Left renal pelvis (tissue), 4 donors: ENCODE measurements around the gene SYMPK. TPM values are rescaled to one million over a fixed set of nuclear protein-coding genes. Genes with fewer than 3 reads are reported as not detected.

Experiments used
- DNase-seq, 4 donors: peaks; one replicate each; pipeline ENCODE4 v3.0.0-alpha.2; 2013; ENCODE audit warnings: low read depth in 4 of 4, low spot score in 3 of 4
- polyA plus RNA-seq, 4 donors: library from polyadenylated mRNA; unstranded; fragments of 120-200 nt; gene quantifications; one replicate each; pipeline ENCODE4 v1.2.1, GENCODE V29; 2013; ENCODE audit not compliant: insufficient read length in 4 of 4

The SYMPK gene
- polyA plus RNA-seq, 4 donors, result 43.0 to 81.4 (median 55.5) TPM

- DNase-seq, result no peak
Observed at GRCh38 chr19:45827459-45828093, 35.4 kb downstream of the SYMPK start.

- DNase-seq, result no peak
Observed at GRCh38 chr19:45826934-45827333, 36.0 kb downstream of the SYMPK start.

- no peak for DNase-seq
Observed at GRCh38 chr19:45825917-45826893, 36.7 kb downstream of the SYMPK start.

- no peak for DNase-seq
Observed at GRCh38 chr19:45825263-45825605, 37.7 kb downstream of the SYMPK start.

GRCh38 chr19:45824531-45825262, 38.2 kb downstream of the SYMPK start:
- no peak for DNase-seq

GRCh38 chr19:45824041-45824471, 38.9 kb downstream of the SYMPK start:
- no peak for DNase-seq

- no peak for DNase-seq
Observed at GRCh38 chr19:45823182-45823581, 39.8 kb downstream of the SYMPK start.

- DNase-seq, result no peak
Observed at GRCh38 chr19:45822716-45823115, 40.2 kb downstream of the SYMPK start.

- DNase-seq, result no peak
Observed at GRCh38 chr19:45821570-45821969, 41.4 kb downstream of the SYMPK start.

GRCh38 chr19:45821103-45821521, 41.8 kb downstream of the SYMPK start:
- DNase-seq, result no peak

GRCh38 chr19:45820413-45821102, 42.4 kb downstream of the SYMPK start:
- DNase-seq, result no peak

- no peak for DNase-seq
Observed at GRCh38 chr19:45819769-45820168, 43.2 kb downstream of the SYMPK start.

GRCh38 chr19:45817725-45818301, 45.1 kb downstream of the SYMPK start:
- DNase-seq, result no peak

GRCh38 chr19:45817010-45817724, 45.8 kb downstream of the SYMPK start:
- DNase-seq, result peak; percentile 75 to 90 (median 85)

- no peak for DNase-seq
Observed at GRCh38 chr19:45816236-45817009, 46.5 kb downstream of the SYMPK start.

- peak in 3 of 4 donors; percentile 51 to 61 (median 51) for DNase-seq
Observed at GRCh38 chr19:45815481-45816216, 47.3 kb downstream of the SYMPK start.

- DNase-seq, result no peak
Observed at GRCh38 chr19:45814851-45815480, 48.0 kb downstream of the SYMPK start, which contains the start of gene RSPH6A. RSPH6A (minus strand) TSS chr19:45815308; CDS start chr19:45815176, 132 bp downstream.
